Measurements from ENCODE around the gene GPHN. TPM values are rescaled to one million over a fixed set of nuclear protein-coding genes. Genes with fewer than 3 reads are reported as not detected.

The GPHN gene
- total RNA-seq, 1 experiment from 2014 or later = 18.1 TPM

GRCh38 chr14:67158566-67158965, 650.6 kb downstream of the GPHN start:
- CTCF ChIA-PET = interaction anchor here (0.7 kb wide), 1 partner anchor 125 kb away, joined by 5 read pairs; no protein-coding TSS in a partner anchor
- ATAC-seq = no peak
- POLR2A ChIA-PET = no interaction called here
- H3K27me3 Mint-ChIP-seq (ENCODE audit: low read depth) = no peaks in the 10 kb centered on the region
- peaks cover 12% of the 10 kb centered on the region for H3K4me1 Mint-ChIP-seq
- DNase-seq (ENCODE audit: low spot score) = no peak
- no peak overlapping the region for H3K4me3 Mint-ChIP-seq
- H3K9me3 Mint-ChIP-seq = no peaks in the 10 kb centered on the region
- no peak overlapping the region for H3K27ac Mint-ChIP-seq
- TF ChIP-seq ZNF263 (CRISPR knock-in tag; IDR thresholded peaks at IDR 0.05; ENCODE audit: low read depth) (no peak), MAX (CRISPR knock-in tag; IDR thresholded peaks at IDR 0.05) (no peak), NR3C1 (CRISPR knock-in tag; conservative IDR thresholded peaks at IDR 0.05; ENCODE audit: low read depth) (no peak), OVOL2 (CRISPR knock-in tag; IDR thresholded peaks at IDR 0.05; ENCODE audit: borderline replicate concordance) (no peak), ZNF317 (CRISPR knock-in tag; IDR thresholded peaks at IDR 0.05; ENCODE audit: borderline replicate concordance, low read depth) (no peak), USF1 (CRISPR knock-in tag; IDR thresholded peaks at IDR 0.05) (no peak), ETV6 (CRISPR knock-in tag; IDR thresholded peaks at IDR 0.05) (no peak), RELA (CRISPR knock-in tag; IDR thresholded peaks at IDR 0.05; ENCODE audit: borderline replicate concordance) (no peak), USF2 (CRISPR knock-in tag; IDR thresholded peaks at IDR 0.05) (no peak)
- H3K36me3 Mint-ChIP-seq = no peaks in the 10 kb centered on the region

GRCh38 chr14:67162385-67162784, 654.4 kb downstream of the GPHN start:
- POLR2A ChIA-PET = no interaction called here
- no peaks in the 10 kb centered on the region for H3K27me3 Mint-ChIP-seq (ENCODE audit: low read depth)
- peaks cover 5% of the 10 kb centered on the region; the same call in 1 of the 2 replicates for H3K4me1 Mint-ChIP-seq
- no peak overlapping the region for H3K4me3 Mint-ChIP-seq
- TF ChIP-seq NFE2L1 (CRISPR knock-in tag; IDR thresholded peaks at IDR 0.05) = no peak
- TF ChIP-seq ZBTB43 (CRISPR knock-in tag; IDR thresholded peaks at IDR 0.05) = no peak
- H3K36me3 Mint-ChIP-seq = no peaks in the 10 kb centered on the region
- H3K9me3 Mint-ChIP-seq = no peaks in the 10 kb centered on the region
- CTCF ChIA-PET = interaction anchor here (1.5 kb wide), 1 partner anchor 197 kb away, joined by 6 read pairs; the partner anchor contains the start of gene ATP6V1D
- DNase-seq (ENCODE audit: low spot score) (no peak), ATAC-seq (no peak)
- no peak overlapping the region for H3K27ac Mint-ChIP-seq

GRCh38 chr14:67166450-67166853, 658.5 kb downstream of the GPHN start:
- Mint-ChIP-seq H3K4me3 (no peak overlapping the region), H3K9me3 (no peaks in the 10 kb centered on the region), H3K36me3 (no peaks in the 10 kb centered on the region), H3K27me3 (ENCODE audit: low read depth) (no peaks in the 10 kb centered on the region), H3K4me1 (0 out of 2 replicates have a peak, but pooled peaks cover 7% of the 10 kb centered on the region), H3K27ac (no peak overlapping the region)
- ChIA-PET CTCF (interaction anchor here (0.7 to 4.4 kb wide), 8 partner anchors 21 to 999 kb away, joined by 3 to 59 read pairs (median 3); partner anchors contain the start of genes ATP6V1D and EIF2S1), POLR2A (no interaction called here)
- no peak for TF ChIP-seq IRF1 (CRISPR knock-in tag; IDR thresholded peaks at IDR 0.05)
- TF ChIP-seq CREM (CRISPR knock-in tag; IDR thresholded peaks at IDR 0.05) = no peak
- TF ChIP-seq SOX15 (CRISPR knock-in tag; IDR thresholded peaks at IDR 0.05) = no peak
- 0 out of 2 replicates have a peak, but pooled peaks have one; percentile 40 for TF ChIP-seq CTCF (IDR thresholded peaks at IDR 0.05)
- no peak for TF ChIP-seq ZNF532 (CRISPR knock-in tag; IDR thresholded peaks at IDR 0.05; ENCODE audit: borderline replicate concordance)
- no peak for TF ChIP-seq NFATC4 (CRISPR knock-in tag; IDR thresholded peaks at IDR 0.05)
- peak; percentile 59 for ATAC-seq
- peak; percentile 28 for DNase-seq (ENCODE audit: low spot score)
